GM18951 (cell line): Measurements from ENCODE around the gene TRIM33.
"Not testable (repeated sequence)": the region's sequence is repeated elsewhere in the genome, so short reads cannot be mapped to it uniquely, and the experiment has no call there.

Source experiments
- POLR2A ChIP-seq: IDR thresholded peaks from 4 replicates; pipeline ENCODE4 v1.6.1; 2011; ENCODE audit warnings: mild to moderate bottlenecking; ENCODE audit not compliant: insufficient read length, insufficient read depth; ENCODE audit errors: extremely low read depth
- in situ Hi-C: fragments of 300-500 bp; cut with MboI; formaldehyde crosslinking; loops from one replicate; pipeline ENCODE4 v1.12.0; 2022; ENCODE audit warnings: low sequenced_read_pairs, mixed read lengths, inconsistent platforms; ENCODE audit not compliant: unreplicated experiment

TRIM33 gene

GRCh38 chr1:114468047-114468446 is 43.0 kb downstream of the TRIM33 start:
- in situ Hi-C loops: no loop called here
- TF ChIP-seq POLR2A: no peak

DNA sequence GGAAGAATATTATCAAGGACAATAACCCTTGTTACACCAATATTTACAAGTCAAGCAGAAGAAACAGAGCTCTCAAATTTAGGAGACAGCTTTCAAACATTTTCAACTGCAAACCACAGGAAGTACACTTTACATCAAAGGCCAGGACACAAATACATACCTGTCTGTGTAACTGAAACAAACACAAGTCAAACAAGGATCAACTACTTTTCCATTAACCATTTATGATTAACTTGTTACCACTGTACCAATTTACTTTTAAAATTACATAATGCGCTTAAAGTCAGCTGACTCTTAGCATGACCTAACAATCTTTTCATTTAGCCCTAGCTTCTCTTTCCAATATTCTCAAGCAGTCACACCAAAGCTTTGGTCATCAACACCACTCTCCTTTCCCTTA is 43.5 kb downstream of the TRIM33 start:
- no peak for TF ChIP-seq POLR2A
- in situ Hi-C loops: no loop called here

GRCh38 chr1:114466334-114467014 is 44.5 kb downstream of the TRIM33 start:
- in situ Hi-C loops: no loop called here

DNA sequence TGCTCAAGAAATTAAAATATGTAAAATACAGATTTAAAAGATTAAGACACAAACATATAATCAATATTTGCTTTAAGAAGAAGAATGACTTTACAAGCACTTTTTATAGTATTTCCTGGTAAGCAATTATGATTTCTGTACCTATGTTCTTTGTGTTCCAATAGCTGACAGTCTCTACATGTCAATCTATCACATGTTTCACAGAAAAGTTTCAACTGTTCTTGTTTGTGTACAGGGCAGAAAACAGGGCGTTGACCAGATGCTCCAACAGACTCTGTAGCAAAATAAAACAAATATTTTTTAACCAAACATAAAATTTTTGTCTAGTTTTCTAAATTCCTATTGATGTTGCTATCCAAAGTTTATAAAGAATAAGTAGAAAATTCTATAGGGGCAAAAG is 48.0 kb downstream of the TRIM33 start:
- in situ Hi-C loops: no loop called here
- no peak for TF ChIP-seq POLR2A

More at GRCh38 chr1:114466334-114467014, 44.5 kb downstream of the TRIM33 start:
- no peak for TF ChIP-seq POLR2A

DNA sequence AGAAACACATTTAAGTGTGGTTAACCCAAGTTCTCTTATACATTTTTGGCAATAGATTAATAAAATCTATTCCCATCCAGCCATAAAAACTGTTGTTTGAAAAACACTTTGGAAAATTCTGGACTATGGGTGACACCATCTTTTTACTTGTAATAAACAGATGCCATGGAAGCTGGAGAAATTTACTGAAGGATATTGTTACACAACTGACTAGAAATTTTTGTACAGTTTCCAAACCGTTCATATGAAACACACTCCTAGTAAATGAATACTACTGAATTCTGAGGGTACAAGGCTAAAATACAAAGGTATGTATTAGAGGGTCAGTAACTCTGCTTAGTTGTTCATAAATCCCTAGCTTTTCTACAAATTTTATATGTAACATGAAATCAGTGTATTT is 48.7 kb downstream of the TRIM33 start:
- in situ Hi-C loops: no loop called here

GRCh38 chr1:114458237-114458777 is 52.7 kb downstream of the TRIM33 start:
- TF ChIP-seq POLR2A: no peak
- in situ Hi-C loops: no loop called here

More for the DNA sequence above, 48.7 kb downstream of the TRIM33 start:
- no peak for TF ChIP-seq POLR2A

GRCh38 chr1:114457675-114458236 is 53.2 kb downstream of the TRIM33 start:
- in situ Hi-C loops: no loop called here
- no peak for TF ChIP-seq POLR2A

DNA sequence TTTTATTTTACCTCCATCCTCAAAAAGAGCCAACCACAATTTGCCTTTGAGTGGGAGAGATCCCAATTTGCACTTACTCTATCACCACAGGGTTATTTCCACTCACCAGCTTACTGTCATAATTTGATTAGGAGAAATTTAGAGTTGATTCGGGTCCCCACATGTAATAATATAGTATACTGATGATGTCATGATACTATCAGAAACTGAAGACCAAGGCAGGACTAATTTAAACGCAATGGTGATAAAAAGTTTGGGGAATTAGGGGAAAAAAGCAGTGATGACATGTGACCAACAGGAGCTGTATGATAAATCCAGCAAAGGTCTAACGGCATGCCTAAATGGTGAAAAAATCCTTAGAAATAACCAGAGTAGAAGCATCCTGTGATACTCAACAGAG is 54.4 kb downstream of the TRIM33 start:
- TF ChIP-seq POLR2A: no peak
- in situ Hi-C loops: no loop called here

- TF ChIP-seq POLR2A: no peak
- in situ Hi-C loops: no loop called here
Measured at GRCh38 chr1:114455102-114455785, 55.8 kb downstream of the TRIM33 start.

GRCh38 chr1:114454539-114454938 is 56.5 kb downstream of the TRIM33 start:
- in situ Hi-C loops: no loop called here
- no peak for TF ChIP-seq POLR2A

GRCh38 chr1:114453361-114453784 is 57.6 kb downstream of the TRIM33 start:
- in situ Hi-C loops: no loop called here
- TF ChIP-seq POLR2A: no peak

GRCh38 chr1:114448370-114449036 is 62.5 kb downstream of the TRIM33 start:
- no peak for TF ChIP-seq POLR2A
- in situ Hi-C loops: no loop called here

DNA sequence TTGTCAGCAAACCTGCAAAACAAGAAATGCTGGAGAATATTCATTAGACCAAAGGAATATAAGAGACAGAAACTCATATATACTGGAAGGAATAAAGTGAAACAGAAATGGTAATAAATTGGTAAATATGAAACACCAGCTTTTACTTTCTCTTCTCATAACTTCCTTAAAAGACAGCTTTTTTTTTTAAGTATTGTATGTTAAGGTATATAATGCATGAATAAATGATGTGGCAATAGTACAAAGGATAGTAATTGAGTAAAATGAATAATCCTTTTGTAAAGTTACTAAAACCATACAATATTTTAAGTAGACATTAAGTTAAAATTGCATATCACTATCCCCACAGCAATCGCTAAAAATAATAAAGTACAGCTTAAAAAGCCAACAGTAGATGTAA is 64.8 kb downstream of the TRIM33 start:
- in situ Hi-C loops: no loop called here
- TF ChIP-seq POLR2A: no peak

DNA sequence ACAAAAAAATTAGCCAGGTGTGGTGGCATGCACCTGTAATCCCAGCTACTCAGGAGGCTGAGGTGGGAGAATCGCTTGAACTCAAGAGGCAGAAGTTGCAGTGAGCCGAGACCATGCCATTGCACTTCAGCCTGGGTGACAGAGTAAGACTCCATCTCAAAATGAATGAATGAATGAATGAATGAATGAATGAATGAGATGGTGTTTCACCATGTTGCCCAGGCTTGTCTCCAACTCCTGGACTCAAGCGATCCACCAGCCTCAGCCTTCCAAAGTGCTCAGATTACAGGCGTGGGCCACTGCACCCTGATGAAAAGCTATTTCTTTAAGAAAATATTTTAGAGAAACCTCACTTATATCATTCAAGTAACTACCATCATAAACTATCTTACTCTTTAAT is 67.8 kb downstream of the TRIM33 start:
- in situ Hi-C loops: not testable (repeated sequence)
